ENCODE data around the gene CDH11.

DNA sequence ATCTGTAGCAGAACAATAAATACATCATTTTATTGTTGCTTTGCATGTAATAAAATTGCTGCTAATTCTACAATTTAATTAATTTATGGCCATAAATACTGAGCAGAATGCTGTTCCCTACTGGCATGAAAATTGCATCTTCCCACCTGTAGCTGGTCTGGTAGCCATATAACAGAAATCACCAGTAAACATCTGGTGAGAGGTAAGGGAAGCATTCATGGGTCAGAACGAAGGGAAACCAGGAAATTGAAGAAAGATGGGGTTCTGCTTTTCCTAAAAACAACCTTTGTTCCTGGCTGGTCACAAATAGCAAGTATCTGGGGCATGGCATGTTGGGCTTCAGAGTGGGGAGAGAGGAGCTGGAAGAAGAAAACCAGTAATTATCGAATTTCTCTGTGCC, 128.4 kb downstream of the CDH11 start:
- TF ChIP-seq, protein P1, sequence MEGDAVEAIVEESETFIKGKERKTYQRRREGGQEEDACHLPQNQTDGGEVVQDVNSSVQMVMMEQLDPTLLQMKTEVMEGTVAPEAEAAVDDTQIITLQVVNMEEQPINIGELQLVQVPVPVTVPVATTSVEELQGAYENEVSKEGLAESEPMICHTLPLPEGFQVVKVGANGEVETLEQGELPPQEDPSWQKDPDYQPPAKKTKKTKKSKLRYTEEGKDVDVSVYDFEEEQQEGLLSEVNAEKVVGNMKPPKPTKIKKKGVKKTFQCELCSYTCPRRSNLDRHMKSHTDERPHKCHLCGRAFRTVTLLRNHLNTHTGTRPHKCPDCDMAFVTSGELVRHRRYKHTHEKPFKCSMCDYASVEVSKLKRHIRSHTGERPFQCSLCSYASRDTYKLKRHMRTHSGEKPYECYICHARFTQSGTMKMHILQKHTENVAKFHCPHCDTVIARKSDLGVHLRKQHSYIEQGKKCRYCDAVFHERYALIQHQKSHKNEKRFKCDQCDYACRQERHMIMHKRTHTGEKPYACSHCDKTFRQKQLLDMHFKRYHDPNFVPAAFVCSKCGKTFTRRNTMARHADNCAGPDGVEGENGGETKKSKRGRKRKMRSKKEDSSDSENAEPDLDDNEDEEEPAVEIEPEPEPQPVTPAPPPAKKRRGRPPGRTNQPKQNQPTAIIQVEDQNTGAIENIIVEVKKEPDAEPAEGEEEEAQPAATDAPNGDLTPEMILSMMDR (conservative IDR thresholded peaks at IDR 0.05 in 1 of 2, IDR thresholded peaks at IDR 0.05 in 1 of 2; ENCODE audit: low read depth in 1 of 2, low read length in 2 of 2), result no peak
- no peak for TF ChIP-seq EZH2 (IDR thresholded peaks at IDR 0.05; ENCODE audit: low read length, missing control alignments)
